Memory B cell (primary cell): ENCODE results near the gene NMNAT3.
A peak's percentile ranks its signal among the peaks of the same experiment; 100 is the strongest.

Experiments used
- ATAC-seq: fragments of 150-1000 bp; cut with Tn5 transposase; 2 replicates; pipeline ENCODE4 v1.10.0; 2021; ENCODE audit warnings: low read depth, mild to moderate bottlenecking, moderate library complexity
- DNase-seq, 2 donors: peaks; one replicate each; pipeline ENCODE4 v3.0.0; 2022; ENCODE audit warnings: low spot score in 2 of 2
- H3K27ac Mint-ChIP-seq: one replicate; pipeline ENCODE4 v1.8.0; 2022; ENCODE audit warnings: mild to moderate bottlenecking, moderate library complexity, mixed read lengths
- H3K27me3 Mint-ChIP-seq: one replicate; pipeline ENCODE4 v1.8.0; 2022; ENCODE audit warnings: mixed read lengths
- H3K36me3 Mint-ChIP-seq: one replicate; pipeline ENCODE4 v1.8.0; 2022; ENCODE audit warnings: mild to moderate bottlenecking, mixed read lengths
- H3K4me1 Mint-ChIP-seq: one replicate; pipeline ENCODE4 v1.8.0; 2022; ENCODE audit warnings: mixed read lengths
- H3K4me3 Mint-ChIP-seq: one replicate; pipeline ENCODE4 v1.8.0; 2022; ENCODE audit warnings: mild to moderate bottlenecking, moderate library complexity, mixed read lengths
- H3K9me3 Mint-ChIP-seq: one replicate; pipeline ENCODE4 v1.8.0; 2022; ENCODE audit warnings: mixed read lengths

Gene NMNAT3

DNA sequence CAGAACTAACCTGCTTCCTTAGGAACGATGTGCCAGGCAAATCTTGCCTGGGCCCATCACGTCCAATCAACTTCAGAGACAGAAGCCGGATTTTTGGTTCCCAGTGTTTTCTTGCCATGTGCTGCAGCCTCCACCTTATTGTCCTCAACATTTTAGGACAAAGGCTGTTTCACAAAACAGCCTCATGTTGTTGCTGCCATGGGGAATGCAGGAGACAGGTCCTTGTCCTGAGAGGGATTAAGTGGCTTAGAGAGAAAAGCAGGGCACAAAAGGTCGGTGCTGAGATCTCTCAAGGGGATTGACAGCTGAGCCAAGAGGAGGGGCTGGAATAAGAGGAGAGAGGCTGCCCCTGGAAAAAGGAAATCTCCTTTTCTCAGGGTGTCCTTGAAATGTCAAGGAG, 11.3 kb upstream of the NMNAT3 start:
- H3K4me3 Mint-ChIP-seq: no peak overlapping the region
- ATAC-seq: no peak
- H3K27me3 Mint-ChIP-seq: peaks cover 8% of the 10 kb centered on the region
- peaks cover 3% of the 10 kb centered on the region for H3K9me3 Mint-ChIP-seq
- DNase-seq: no peak
- H3K27ac Mint-ChIP-seq: no peak overlapping the region
- peaks cover 2% of the 10 kb centered on the region for H3K36me3 Mint-ChIP-seq
- no peaks in the 10 kb centered on the region for H3K4me1 Mint-ChIP-seq

DNA sequence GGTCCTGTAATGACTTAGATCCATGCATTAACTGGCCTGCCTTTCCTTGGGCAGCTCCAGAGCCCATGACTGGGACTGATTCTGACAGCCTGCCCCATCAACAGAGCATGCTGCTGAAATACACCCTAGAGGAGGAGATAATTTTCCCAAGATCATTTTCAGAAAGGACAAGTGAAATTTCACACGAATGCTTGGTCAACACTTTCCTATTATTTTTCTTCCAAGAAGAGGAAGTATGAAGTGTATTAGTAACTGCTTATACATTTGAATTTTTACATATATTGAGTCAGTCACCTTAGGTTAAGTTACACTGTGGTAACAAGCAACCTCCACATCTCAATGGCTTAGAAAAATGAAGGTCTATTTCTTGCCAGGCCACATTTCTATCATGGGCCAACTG, 9.7 kb upstream of the NMNAT3 start:
- no peak for DNase-seq
- H3K36me3 Mint-ChIP-seq: peaks cover 2% of the 10 kb centered on the region
- H3K4me1 Mint-ChIP-seq: no peaks in the 10 kb centered on the region
- H3K27me3 Mint-ChIP-seq: peaks cover 8% of the 10 kb centered on the region
- peaks cover 3% of the 10 kb centered on the region for H3K9me3 Mint-ChIP-seq
- H3K4me3 Mint-ChIP-seq: no peak overlapping the region
- ATAC-seq: no peak
- H3K27ac Mint-ChIP-seq: no peak overlapping the region

DNA sequence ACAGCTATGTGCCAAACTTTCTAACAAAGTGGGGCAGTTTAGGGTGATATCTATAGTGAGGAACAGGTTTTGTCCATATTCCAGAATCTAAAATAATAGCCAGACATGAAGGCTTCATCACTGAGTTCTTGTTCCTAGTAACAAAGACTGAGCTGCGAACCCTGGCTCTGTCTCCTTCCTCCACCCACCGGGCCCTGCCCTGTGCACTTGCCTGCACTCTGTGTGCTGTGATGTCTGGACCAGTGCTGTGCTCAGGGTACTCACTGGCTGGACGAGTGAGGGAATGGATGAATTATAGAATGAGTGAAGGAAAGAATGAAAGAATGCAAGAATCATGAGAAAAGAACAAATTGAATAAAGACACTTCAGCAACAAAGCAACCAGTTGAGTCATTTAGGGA, 8.9 kb upstream of the NMNAT3 start:
- Mint-ChIP-seq H3K4me3 (no peak overlapping the region), H3K27ac (no peak overlapping the region), H3K4me1 (no peaks in the 10 kb centered on the region), H3K27me3 (peaks cover 5% of the 10 kb centered on the region), H3K9me3 (peaks cover 3% of the 10 kb centered on the region), H3K36me3 (peaks cover 2% of the 10 kb centered on the region)
- ATAC-seq (no peak), DNase-seq (no peak)

DNA sequence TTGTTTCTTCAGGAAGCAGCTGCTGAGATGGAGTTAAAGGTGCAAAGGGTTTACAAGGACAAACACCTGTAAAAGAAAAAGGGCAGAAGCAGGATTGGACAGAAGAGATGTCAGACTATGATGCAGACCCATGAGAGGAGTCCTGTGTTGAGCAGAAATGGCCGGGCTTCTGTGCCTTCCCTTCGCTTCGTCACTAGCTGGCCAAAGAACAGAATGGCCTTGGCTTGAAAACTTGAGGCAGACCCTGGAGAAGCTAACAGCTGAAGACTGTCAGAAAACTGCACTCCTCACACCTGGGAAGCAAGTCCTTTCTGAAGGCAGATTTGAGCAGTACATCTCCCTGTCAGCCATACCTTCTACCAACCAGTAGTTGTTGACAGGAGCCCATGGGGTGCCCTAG, 8.4 kb upstream of the NMNAT3 start:
- H3K9me3 Mint-ChIP-seq: peaks cover 3% of the 10 kb centered on the region
- no peak overlapping the region for H3K27ac Mint-ChIP-seq
- peaks cover 2% of the 10 kb centered on the region for H3K36me3 Mint-ChIP-seq
- peaks cover 5% of the 10 kb centered on the region for H3K27me3 Mint-ChIP-seq
- DNase-seq (no peak), ATAC-seq (no peak)
- H3K4me1 Mint-ChIP-seq: no peaks in the 10 kb centered on the region
- no peak overlapping the region for H3K4me3 Mint-ChIP-seq

DNA sequence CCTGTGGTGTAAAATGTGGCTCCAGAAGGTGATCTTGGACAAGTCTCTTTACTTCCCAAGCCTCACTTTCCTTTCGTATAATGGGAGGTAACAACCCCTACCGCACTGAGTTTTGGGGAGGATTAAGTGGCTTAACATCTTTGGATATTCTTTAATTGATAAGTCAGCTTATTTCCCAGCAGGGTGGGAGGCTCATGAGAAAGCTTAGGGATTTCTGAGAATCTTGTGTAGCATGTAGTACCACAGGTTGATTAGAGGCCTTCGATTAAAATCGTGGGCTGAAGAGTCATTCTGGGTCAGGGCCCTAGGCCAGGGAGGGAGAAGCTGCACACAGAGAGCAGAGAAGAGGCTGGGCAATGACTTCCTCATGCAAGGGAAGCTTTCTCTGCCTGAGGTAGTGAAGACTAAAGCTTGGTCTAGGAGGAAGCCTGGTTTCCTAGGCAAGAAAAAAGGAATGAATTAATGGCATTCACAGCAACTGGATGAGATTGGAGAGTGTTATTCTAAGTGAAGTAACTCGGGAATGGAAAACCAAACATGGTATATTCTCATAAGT, 1.5 kb upstream of the NMNAT3 start:
- Mint-ChIP-seq H3K4me3 (no peak overlapping the region), H3K9me3 (no peaks in the 10 kb centered on the region), H3K4me1 (peaks cover 2% of the 10 kb centered on the region), H3K27ac (no peak overlapping the region), H3K36me3 (no peaks in the 10 kb centered on the region), H3K27me3 (peaks cover 1% of the 10 kb centered on the region)
- ATAC-seq: no peak
- DNase-seq: no peak

DNA sequence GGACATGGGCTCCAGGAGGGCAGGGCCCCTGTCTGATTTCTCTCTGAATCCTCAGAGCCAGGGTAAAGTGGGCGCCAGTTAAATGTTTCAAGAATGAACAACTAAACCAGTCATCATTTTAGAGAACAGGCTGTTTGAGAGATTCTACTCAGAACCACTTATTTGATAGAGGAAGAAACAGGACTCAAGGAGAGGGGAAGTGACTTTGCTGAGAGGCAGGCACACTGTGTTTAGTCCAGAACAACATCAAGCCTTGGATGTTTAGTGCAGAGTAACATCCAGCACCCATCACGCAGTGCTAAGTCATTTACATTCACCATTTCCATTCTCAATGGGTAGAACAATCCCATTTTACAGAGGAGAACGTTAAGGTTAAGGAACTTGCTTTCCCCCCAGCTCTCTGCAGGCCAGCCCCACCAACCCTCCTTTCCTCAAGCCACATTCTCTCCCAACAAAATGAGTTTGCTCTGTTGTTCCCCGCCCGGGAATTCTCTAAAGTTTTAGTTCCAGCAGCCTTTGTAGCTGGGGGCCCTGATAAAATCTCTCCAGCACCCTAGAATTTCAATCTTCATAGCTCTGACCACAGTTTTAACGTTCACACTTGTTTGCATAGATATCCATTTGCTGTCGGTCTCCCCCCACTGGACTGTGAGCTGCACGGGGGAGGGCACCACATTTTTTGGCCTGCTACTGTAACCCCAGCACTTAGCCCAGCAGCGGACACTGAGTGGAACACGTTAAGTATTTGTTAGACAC, 962 bp downstream of the NMNAT3 start:
- DNase-seq (no peak), ATAC-seq (no peak)
- Mint-ChIP-seq H3K27ac (no peak overlapping the region), H3K4me3 (peak overlapping the region; percentile 79), H3K9me3 (no peaks in the 10 kb centered on the region), H3K4me1 (peaks cover 2% of the 10 kb centered on the region), H3K27me3 (peaks cover 3% of the 10 kb centered on the region), H3K36me3 (no peaks in the 10 kb centered on the region)

DNA sequence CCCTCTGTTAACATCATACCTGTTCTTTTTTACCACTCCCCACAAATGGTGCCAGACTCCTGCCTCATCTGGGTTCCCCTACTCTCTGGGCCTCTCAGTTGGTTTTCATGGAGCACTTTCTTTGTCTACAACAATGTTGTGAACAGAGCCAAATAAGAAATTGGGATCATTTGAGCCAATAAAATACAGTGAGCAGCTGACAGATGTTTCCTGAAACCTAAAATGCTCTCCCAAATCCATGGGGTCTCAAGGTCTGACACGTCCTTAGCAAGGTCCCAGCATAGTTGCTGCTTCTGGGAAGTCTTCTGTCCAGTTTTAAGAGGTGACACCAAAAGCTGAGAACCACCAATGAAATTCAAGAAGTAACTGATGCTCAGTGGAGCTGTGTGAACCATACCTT, 1.7 kb downstream of the NMNAT3 start:
- peaks cover 2% of the 10 kb centered on the region for H3K4me1 Mint-ChIP-seq
- ATAC-seq (no peak), DNase-seq (no peak)
- peaks cover 3% of the 10 kb centered on the region for H3K27me3 Mint-ChIP-seq
- no peak overlapping the region for H3K4me3 Mint-ChIP-seq
- no peaks in the 10 kb centered on the region for H3K9me3 Mint-ChIP-seq
- no peak overlapping the region for H3K27ac Mint-ChIP-seq
- H3K36me3 Mint-ChIP-seq: no peaks in the 10 kb centered on the region

DNA sequence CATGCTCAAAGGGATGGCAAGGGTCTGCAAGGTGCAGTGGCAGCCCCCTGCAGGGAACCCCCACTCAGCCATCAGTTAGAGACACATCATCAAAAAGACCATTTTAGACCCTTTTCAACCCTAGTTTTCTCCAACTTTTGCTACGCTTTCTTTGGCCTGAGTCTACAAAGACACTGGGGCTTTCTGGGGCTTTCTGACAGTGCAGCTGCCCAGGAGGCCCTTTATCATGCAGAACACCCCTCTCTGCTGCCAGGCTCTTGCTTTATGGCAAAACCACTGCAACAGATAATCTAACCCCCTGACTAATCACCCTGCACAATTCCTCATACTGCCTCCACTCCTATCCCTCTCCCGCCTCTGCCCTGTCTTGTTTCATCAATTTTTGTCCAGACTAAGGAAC, 2.4 kb downstream of the NMNAT3 start:
- no peak for DNase-seq
- Mint-ChIP-seq H3K27ac (no peak overlapping the region), H3K9me3 (no peaks in the 10 kb centered on the region), H3K27me3 (peaks cover 3% of the 10 kb centered on the region), H3K4me1 (peaks cover 2% of the 10 kb centered on the region), H3K4me3 (no peak overlapping the region), H3K36me3 (no peaks in the 10 kb centered on the region)
- ATAC-seq: no peak

DNA sequence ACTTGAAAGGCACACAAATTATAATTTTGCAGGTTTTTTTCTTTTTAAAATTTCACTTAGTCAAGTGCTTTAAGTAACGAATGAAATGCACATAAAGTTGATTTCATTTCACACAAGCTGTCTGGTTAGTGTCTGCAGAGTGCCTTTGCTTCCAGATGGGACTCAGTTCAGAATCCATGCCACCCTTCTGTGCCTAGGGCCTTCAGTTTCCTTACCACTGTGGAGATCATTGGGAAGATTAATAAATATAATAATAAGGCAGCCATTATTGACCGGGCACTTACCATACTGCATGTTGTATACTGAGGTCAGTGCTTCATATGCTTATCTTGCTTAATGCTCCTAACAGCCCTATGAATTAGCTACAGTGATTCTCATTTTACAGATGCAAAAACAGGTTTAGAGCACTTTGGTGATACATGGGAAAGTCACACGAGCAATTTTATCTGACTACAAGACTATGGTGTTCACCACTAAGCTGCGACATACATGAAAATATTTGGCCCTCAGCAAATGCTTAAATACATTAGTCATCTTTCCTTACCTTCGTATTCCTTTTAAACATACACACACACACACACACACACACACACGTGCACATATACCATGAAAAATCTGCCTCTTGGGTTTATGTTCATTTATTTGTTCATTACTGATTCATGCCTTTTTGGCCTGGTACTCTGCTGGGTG, 3.1 kb downstream of the NMNAT3 start:
- H3K27me3 Mint-ChIP-seq: peaks cover 2% of the 10 kb centered on the region
- H3K4me3 Mint-ChIP-seq: no peak overlapping the region
- peaks cover 2% of the 10 kb centered on the region for H3K4me1 Mint-ChIP-seq
- ATAC-seq (no peak), DNase-seq (no peak)
- H3K36me3 Mint-ChIP-seq: no peaks in the 10 kb centered on the region
- no peaks in the 10 kb centered on the region for H3K9me3 Mint-ChIP-seq
- no peak overlapping the region for H3K27ac Mint-ChIP-seq

DNA sequence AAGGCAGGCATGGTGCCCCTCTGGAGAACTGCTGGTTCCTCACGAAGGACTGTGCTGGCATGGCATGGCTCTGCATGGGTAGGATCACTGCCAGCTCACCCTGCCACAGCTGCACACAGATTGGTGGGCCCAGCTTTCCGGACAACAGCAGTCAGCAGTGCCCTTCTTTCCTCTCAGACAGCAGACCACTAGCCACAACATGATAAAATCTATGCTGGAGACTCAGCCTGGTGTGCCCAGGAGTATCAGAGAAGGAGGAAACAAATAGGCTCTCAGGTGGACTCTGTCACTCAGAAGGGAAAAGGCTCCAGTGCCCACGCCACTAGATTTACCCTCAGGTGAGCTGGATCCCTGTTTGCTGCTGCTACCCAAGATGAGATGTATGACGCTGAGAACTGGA, 4.9 kb downstream of the NMNAT3 start:
- DNase-seq: no peak
- Mint-ChIP-seq H3K27me3 (peaks cover 2% of the 10 kb centered on the region), H3K4me1 (peaks cover under 1% of the 10 kb centered on the region), H3K27ac (no peak overlapping the region), H3K9me3 (no peaks in the 10 kb centered on the region), H3K4me3 (no peak overlapping the region), H3K36me3 (no peaks in the 10 kb centered on the region)
- ATAC-seq: no peak

DNA sequence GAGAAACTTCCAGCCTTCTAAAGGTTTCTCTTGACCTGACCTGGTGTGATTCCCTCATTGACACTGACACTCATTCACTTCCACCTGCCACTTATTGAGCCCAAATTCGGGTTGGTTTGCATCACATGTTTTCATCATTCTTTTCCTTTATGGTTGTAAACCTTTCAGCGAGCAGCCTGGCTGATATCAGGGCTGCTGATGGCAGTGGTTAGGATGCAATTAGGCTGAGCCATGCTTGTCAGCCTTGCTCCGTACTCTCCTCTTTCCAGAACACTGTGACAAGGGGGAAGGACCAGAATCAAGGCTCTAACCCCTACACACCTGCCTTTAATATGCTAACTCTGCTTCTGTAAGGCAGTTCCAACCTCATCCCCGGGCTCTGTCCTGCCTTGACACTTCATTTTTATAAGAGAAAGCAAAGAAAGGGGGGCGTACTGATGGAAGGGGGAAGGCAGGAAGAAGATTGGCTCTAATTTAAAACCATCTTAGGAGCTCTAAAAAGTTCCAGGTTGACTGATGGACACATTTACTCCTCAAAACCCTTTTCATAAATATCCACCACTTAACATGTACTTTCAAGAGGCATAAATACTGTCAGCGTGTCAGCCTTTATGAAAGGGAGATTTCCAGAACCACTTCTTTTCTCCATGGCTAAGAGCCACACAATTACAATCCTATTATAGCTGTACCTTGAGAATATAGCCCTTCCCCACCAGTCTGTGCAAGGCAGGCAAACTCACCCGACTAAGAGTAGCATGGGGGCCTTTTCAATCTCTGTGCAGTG, 5.7 kb downstream of the NMNAT3 start:
- ATAC-seq (no peak), DNase-seq (no peak)
- H3K4me3 Mint-ChIP-seq: no peak overlapping the region
- H3K27ac Mint-ChIP-seq: no peak overlapping the region
- H3K9me3 Mint-ChIP-seq: no peaks in the 10 kb centered on the region
- peaks cover 2% of the 10 kb centered on the region for H3K27me3 Mint-ChIP-seq
- H3K4me1 Mint-ChIP-seq: peaks cover 3% of the 10 kb centered on the region
- no peaks in the 10 kb centered on the region for H3K36me3 Mint-ChIP-seq

DNA sequence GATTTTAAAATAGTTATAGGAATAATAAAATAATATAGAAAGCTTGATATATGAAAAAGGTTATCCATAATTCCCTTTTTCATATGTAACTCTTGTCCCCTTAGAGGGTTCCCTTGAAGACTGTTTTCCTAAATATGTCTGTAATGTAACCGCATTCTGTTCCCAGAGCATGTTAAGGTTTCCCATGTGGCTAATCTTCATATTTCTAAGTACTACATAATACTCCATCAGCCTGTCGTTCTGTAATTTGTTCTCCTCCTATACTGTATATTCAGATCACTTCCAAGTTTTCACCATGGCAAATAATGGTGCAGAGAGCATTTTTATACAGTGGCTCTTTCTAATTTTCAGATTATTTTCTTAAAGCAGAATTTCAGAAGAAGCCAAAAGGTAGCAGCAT, 6.7 kb downstream of the NMNAT3 start:
- Mint-ChIP-seq H3K9me3 (no peaks in the 10 kb centered on the region), H3K27me3 (peaks cover 2% of the 10 kb centered on the region), H3K27ac (no peak overlapping the region), H3K4me1 (peaks cover 3% of the 10 kb centered on the region), H3K4me3 (no peak overlapping the region), H3K36me3 (no peaks in the 10 kb centered on the region)
- DNase-seq (no peak), ATAC-seq (no peak)

DNA sequence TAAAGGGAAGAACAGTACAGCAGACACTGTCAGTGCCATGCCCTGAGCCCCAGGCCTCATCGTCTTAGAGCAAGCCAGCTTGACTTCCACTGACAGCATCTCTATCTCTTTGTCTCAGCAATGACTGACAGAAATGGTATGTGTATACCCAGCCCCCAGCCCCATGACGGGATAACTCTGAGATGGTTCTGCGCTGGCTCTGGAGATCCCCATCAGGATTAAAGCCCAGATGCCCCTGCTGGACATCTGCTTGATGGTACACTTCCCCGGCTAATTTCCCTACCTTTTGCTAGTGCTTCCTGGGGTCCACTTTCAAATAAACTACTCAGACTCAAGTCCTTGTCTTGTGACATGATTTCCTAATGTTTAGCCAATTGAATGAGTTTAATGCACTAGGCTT, 7.6 kb downstream of the NMNAT3 start:
- peaks cover 3% of the 10 kb centered on the region for H3K4me1 Mint-ChIP-seq
- ATAC-seq: no peak
- H3K9me3 Mint-ChIP-seq: no peaks in the 10 kb centered on the region
- peaks cover 2% of the 10 kb centered on the region for H3K27me3 Mint-ChIP-seq
- H3K4me3 Mint-ChIP-seq: no peak overlapping the region
- DNase-seq: no peak
- H3K27ac Mint-ChIP-seq: no peak overlapping the region
- peaks cover 1% of the 10 kb centered on the region for H3K36me3 Mint-ChIP-seq

DNA sequence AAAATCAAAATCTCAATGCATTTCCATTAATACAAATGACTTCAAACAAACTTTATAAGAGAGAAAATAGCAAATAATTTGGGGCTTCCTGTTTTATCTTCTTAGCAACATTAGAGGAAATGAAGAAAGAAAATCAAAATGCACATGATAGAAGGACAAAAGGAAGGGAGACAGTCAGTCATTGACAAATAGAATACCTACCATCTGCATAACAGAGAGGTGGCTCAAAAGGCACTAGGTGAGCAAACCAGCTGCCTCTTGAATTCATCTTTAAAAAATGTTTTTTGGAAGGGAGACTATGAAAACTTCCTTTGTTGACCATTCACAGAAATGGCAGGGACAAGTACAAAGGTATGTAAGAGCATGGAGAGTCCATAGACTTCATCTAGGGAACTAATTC, 9.4 kb downstream of the NMNAT3 start:
- ATAC-seq (no peak), DNase-seq (no peak)
- Mint-ChIP-seq H3K27me3 (no peaks in the 10 kb centered on the region), H3K36me3 (peaks cover 1% of the 10 kb centered on the region), H3K27ac (no peak overlapping the region), H3K4me3 (no peak overlapping the region), H3K9me3 (no peaks in the 10 kb centered on the region), H3K4me1 (peaks cover 3% of the 10 kb centered on the region)
